NCI-H446 treated with DMSO at 0.1 percent for 48 hours (cell line): ENCODE results near the gene GPR55.
"Not testable (repeated sequence)": the region's sequence is repeated elsewhere in the genome, so short reads cannot be mapped to it uniquely, and the experiment has no call there.

Experiments used
- DNase-seq: peaks from one replicate; lab custom pipeline; 2025; lab: John Stamatoyannopoulos, UW

Gene GPR55

DNA sequence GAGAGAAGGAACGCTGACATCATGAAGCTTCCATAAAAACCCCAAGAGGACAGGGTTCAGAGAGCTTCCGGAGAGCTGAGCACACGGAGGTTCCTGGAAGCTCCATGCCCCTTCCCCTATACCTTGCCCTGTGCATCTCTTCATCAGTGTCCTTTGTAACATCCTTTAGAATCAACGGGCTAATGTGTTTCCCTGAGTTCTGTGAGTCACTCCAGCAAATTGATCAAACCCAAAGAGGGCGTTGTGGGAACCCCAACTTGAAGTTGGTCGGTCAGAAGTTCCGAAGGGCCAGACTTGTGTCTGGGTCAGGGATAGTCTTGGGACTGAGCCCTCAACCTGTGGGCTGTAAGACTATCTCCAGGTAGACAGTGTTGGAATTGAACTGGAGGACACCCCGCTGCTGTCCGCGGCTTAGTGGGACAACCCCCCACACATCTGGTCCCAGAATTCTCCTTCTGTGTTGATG lies 25.9 kb upstream of the GPR55 start:
- no peak for DNase-seq

GRCh38 chr2:230949966-230950873 lies 25.2 kb upstream of the GPR55 start:
- DNase-seq: no peak

DNA sequence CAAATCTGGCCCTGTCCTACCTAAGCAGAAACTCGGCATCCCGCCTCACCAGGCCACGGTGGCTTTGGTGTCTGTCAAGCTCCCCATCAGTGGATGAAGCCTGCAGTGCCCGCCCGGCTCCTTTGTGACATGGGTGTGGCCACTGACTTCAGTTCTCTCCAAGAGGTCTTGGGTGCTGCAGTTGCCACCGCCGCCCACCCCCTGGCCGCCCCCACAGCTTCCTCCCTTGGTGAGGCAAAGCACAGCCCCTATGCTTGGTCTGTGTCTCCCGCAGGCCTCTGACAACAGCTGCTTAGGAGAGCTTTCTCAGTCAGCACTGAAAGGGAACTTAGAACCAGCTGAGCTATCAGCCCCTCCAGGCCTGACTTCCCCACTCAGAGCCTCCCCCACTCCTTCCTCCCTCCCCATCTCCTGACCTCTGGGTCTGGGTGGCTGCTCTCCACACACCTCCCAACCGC lies 22.9 kb upstream of the GPR55 start:
- no peak for DNase-seq

GRCh38 chr2:230947235-230947576 lies 22.2 kb upstream of the GPR55 start:
- no peak for DNase-seq

DNA sequence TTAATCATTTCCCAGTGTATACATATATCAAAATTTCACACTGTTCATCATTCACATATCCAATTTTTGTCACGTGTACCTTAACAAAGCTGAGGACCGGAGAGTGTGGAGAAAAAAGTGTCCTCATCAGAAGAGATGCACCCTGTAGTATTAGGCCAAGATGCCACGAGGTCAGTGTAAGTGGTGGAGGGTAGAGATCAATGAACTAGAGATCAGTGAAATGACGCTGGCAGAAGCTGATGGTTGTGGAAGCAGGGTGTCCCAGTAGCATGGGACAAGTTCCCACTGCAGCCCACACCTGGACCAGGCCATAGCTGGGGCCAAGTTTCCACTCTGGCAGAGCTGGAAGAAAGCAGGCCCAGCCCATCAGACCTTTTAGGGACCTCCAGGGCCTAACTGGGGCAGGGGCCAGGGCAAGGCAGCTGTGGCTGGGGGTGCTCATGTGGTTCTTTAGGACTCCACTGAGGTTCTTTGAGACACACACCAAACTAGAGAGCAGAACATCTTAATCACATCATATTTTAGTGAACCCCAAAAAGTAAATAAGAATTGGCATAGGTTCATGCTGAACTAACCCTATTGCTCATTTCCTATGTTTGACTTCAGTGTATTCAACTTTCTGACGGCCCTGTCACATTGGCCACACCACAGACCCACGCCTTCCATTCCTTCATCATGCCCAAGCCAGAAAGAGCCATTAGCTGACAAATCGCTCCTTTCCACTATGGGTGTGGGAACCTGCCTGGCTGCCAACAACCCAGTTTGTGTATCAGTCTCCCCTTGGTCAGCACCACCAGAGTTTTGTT lies 21.6 kb upstream of the GPR55 start:
- no peak for DNase-seq

GRCh38 chr2:230944757-230945372 lies 19.8 kb upstream of the GPR55 start:
- DNase-seq: no peak

DNA sequence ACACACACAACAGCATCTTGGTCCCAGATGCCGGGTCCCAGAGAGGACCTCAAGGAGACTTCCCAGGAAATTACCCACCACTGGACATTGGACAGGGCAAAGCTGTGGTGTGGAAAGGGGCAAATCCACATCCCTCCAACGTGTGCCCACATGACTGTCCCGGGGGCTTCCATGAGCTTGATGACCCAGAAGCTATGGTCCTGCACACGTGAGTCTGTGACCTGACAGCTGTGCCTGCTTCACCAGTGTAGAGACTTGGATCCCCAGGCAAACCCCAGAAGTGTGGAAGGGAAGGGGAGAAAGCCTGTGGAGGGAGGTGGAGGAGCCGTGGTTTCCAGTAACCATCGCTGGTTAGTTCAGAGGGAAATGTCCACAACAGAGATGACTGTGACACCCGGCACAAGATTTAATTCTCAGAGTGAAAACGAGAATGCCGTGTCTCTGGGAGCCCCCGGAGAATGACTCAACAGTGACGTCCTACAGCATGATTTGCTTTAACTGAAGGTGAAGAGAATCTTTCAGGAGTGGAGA lies 19.1 kb upstream of the GPR55 start:
- DNase-seq: no peak

DNA sequence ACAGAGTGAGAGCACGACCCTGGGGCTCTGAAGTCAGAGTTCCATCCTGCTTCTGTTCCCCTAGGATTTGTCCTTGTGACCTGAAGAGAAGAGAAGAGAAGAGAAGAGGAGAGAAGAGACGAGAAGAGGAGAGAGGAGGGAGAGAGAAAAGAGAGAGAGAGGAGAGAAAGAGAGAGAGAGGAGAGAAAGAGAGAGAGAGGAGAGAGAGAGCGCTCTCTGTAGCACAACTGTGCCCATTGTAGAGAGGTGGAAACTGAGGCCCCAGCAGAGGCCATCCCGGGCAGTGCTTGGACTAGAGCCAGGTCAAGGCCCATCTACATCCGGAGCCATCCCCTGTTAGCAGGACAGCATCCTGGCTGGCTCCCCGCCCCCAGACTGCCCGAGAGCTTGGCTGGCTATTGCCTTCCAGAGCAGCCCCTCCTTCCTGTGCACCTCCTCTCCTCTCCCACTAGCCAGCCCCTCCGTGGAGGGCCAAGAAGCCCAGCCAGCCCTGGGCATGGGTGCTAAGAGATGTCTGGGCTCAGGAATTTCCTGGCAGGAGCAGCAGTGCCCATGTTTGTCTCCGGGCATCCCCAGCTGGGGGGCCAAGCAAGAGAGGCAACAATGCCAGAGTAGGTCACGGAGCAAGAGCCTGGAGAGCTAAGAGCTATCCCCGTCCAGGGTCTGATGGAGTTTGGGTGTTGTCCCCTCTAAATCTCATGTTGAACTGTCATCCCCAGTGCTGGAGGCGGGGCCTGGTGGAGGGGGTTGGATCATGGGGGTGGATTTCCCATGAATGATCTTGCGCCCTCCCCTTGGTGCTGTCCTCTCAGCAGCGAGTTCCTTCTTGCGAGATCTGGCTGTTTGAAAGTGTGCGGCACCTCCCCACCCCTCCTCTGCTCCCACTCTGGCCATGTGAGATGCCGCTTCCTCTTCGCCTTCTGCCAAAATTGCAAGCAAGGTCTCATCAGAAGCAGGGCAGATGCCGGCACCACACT lies 18.2 kb upstream of the GPR55 start:
- no peak for DNase-seq

DNA sequence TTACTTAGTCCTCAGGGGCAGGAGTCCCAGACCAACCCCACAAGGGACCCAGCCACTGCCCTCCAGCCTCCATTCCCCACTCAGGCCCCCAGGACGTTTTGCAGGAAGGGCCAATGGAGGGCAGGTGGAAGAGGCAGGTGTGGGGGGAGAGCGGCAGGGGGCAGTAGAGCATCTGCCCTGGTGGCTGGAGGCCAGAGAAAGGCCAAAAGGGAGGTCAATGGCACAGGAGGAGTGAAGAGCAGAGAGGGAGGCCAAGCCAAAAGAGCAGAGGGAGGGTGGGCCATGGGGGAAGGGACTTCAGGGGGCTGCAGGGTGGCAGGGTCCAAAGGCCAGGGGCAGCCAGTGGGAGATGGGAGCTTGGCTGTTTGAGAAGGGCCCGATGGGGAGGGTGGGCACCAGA lies 17.3 kb upstream of the GPR55 start:
- no peak for DNase-seq

DNA sequence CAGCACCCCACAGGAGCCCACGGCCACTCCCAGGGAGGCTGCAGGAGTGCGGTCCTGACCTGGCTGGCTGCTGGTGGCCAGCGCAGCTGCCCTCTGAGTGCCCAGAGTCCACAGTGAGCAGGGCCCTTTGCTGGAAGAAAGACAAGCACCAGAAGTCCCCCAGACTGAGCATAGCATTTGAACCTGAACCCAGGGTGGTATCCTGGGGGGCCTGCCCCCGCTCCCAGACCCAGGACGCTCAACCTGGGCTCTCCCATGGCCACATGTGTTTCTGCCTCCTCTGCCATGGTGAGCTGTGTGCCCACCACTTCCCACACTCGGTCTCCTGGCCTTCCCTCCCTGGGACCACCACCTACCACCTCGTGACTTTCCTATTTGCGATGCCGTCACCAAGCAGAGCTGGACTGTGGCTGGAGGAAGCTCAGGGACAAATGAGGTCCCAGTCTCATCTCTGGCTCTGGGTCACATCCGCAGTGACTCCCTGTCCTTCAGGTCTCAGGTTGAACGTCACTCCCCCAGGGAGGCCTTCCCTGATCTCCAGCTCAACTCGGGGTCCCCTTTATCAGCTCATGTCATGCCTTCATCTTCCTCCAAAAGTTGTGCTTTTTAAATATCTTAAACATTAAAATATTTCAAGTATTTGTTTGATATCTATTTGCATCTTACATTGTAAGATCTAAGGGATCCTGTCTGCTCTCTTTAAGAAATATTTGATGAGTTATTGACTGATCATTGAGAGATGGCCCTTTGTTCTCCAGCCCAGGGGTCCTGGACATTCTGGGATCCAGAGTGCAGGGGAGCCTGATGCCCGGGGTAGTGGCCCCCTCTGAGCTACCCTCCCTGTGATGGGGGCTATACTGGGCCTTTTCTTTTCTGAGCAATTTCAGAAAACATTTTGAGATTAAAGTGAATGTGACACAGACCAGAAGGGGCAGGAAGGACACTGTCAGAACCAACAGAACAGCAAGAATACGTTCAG lies 16.4 kb upstream of the GPR55 start:
- DNase-seq: no peak

GRCh38 chr2:230940471-230940815 lies 15.4 kb upstream of the GPR55 start:
- no peak for DNase-seq

DNA sequence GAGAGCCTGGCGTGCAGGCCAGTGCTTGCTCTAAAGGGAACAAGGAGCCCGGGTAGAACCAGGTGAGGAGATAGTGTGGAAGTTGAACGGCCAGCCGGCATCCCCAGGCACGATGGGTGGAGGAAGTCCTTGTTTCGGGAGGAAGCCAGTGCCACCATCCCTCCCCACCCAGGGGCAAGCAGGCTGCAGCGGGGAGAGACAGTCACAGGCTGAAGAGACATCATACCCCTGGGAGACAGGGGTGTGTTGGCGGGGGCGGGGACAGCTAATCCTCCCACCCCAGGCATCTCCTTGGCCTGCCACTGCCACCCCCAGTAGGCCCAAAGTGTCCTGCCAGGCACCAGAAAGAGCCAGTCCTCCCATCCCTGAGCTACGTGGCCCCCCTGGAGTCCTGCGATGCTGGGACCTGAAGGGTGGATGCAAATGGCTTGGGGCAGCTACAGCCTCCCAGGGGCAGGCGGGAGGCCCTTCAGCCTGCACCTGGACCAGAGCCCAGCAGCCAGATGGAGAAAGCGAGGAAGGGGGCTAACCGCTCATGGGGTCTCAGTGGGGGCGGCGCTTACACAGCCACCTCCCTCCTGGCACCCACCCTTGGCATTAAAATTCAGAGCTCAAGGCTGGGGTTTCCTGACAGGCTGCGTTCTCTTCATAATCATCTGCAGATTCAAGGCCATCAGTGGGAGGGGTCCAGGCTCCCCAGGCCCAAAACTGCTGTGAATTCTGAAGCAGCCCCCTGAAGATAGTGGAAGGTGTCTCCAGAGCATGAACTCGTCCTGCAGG lies 14.8 kb upstream of the GPR55 start:
- no peak for DNase-seq

DNA sequence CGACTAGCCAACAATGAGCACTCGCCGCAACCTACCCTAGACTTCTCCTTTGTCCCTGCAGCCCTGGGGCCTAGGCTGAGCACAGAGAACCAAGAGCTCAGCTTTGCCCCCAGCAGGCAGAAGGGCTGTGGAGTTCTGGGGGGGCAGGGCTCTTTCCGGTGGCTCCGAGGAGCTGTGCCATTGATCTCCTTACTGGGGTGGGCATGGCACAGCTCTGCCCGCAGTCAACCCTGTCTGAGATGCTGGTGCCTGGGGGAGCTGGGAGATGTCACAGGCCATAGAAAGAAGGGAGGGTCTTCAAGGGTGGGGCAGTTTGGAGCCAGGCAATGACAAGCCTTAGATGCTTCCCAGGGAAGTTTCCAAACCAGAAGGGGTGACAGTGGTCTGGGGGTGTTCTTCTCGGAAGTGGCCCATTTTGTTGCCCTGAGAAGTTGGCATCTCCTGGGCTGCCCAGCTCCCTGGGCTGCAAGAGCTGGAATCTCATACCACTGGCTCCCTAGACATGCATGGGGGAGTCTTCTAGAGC lies 14.1 kb upstream of the GPR55 start:
- no peak for DNase-seq

- DNase-seq: no peak
Measured at GRCh38 chr2:230938516-230939065, 13.5 kb upstream of the GPR55 start.

DNA sequence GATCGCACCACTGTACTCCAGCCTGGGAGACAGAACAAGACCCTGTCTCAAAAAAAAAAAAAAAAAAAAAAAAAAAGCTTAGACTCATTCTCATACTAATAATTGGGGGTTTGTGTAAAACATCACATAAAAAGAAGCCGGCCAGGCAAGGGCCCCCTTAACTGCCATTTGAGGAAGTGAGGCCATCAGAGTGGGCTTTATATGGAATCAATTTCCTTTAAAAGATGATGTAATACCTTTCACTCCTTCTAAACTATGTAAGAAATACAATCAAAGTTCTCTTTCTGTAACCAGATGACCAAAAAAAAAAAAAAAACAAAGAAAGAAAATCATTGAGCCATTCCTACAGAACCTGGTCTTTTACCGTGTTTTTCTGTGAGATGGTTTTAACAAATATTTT lies 13.1 kb upstream of the GPR55 start:
- DNase-seq: no peak

DNA sequence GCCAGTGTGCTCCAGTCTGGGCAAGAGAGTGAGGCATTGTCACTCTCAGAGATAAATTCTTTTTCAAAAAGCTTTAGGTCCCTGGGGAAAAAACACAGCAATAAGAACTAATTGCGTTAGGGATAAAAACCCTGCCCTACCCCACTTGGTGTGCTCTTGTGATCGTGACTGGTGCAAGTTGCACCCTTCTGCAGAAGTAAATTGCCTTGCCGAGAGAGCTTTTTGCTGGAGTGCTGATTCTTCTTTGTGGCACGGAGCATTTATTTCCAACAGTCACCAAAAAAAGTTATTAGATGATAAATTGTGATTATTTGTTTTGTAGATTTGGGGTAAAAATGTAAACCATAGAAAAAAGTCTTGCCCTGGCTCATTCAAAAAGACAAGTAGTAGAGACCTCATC lies 12.3 kb upstream of the GPR55 start:
- DNase-seq: no peak

GRCh38 chr2:230936243-230936642 lies 11.2 kb upstream of the GPR55 start:
- not testable (repeated sequence) for DNase-seq

DNA sequence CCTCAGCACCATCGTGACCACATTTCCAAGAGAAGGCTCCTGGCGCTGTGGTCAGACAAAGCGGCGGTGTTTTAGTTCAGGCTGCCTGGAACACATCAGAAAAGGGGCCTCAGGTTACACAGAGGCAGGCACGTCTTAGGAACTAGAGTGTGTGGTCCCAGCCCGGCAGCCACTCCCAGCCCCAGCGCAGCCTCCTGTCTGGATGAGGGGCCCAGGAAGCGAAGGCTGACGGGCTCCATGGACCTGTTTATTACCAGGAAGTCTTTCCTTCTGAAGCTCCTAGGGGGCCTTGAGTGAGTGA lies 10.0 kb upstream of the GPR55 start:
- no peak for DNase-seq
